GM23338 (cell line): ENCODE results near the gene SLC66A3. TPM values are rescaled to one million over a fixed set of nuclear protein-coding genes. Genes with fewer than 3 reads are reported as not detected.

ENCODE experiments used
- ATAC-seq: fragments of 200-7000 bp; cut with Tn5 transposase; 3 replicates; pipeline ENCODE4 v1.9.1; 2020
- DNase-seq: peaks from one replicate; pipeline ENCODE4 v3.0.0-alpha.2; 2015; ENCODE audit warnings: low spot score
- H2AFZ ChIP-seq: fragments of 200-600 bp; sonication (generic); 2 replicates; pipeline ENCODE4 v1.8.0; 2016; ENCODE audit warnings: antibody characterized with exemption, mild to moderate bottlenecking, moderate library complexity
- H3F3A ChIP-seq: fragments of 200-600 bp; sonication (generic); replicated peaks from 2 replicates; pipeline ENCODE4 v1.8.0; 2017; ENCODE audit warnings: antibody characterized with exemption, mixed run types, low read depth
- H3K27ac ChIP-seq: fragments of 200-600 bp; sonication (generic); 2 replicates; pipeline ENCODE4 v1.6.1; 2016; ENCODE audit warnings: low read depth
- H3K27me3 ChIP-seq: fragments of 200-600 bp; sonication (generic); 2 replicates; pipeline ENCODE4 v1.8.0; 2016; ENCODE audit warnings: mild to moderate bottlenecking, mixed run types, moderate library complexity; ENCODE audit not compliant: insufficient read depth
- H3K36me3 ChIP-seq: fragments of 200-600 bp; sonication (generic); 2 replicates; pipeline ENCODE4 v1.8.0; 2016; ENCODE audit warnings: mild to moderate bottlenecking; ENCODE audit not compliant: insufficient read depth
- H3K4me1 ChIP-seq: fragments of 200-600 bp; sonication (generic); 2 replicates; pipeline ENCODE4 v1.8.0; 2016; ENCODE audit warnings: mild to moderate bottlenecking, moderate library complexity; ENCODE audit not compliant: insufficient read depth
- H3K4me2 ChIP-seq: fragments of 200-600 bp; sonication (generic); 2 replicates; pipeline ENCODE4 v1.7.1; 2017; ENCODE audit warnings: mixed run types
- H3K4me3 ChIP-seq: fragments of 200-600 bp; sonication (generic); 2 replicates; pipeline ENCODE4 v1.6.1; 2016; ENCODE audit warnings: mixed run types
- H3K79me2 ChIP-seq: fragments of 200-600 bp; sonication (generic); replicated peaks from 2 replicates; pipeline ENCODE4 v1.8.0; 2017; ENCODE audit warnings: mild to moderate bottlenecking; ENCODE audit not compliant: insufficient read depth
- H3K9me2 ChIP-seq: fragments of 200-600 bp; sonication (generic); 2 replicates; pipeline ENCODE4 v1.8.0; 2017; ENCODE audit not compliant: insufficient read depth
- H4K20me1 ChIP-seq: fragments of 200-600 bp; sonication (generic); replicated peaks from 2 replicates; pipeline ENCODE4 v1.8.0; 2017; ENCODE audit warnings: mild to moderate bottlenecking; ENCODE audit not compliant: insufficient read depth
- H3K27ac Mint-ChIP-seq: 2 replicates; pipeline ENCODE4 v1.8.0; 2020; ENCODE audit warnings: inconsistent platforms, mild to moderate bottlenecking, moderate library complexity, mixed read lengths
- H3K27me3 Mint-ChIP-seq: 3 replicates; pipeline ENCODE4 v1.8.0; 2022; ENCODE audit warnings: low read depth, mild to moderate bottlenecking, moderate library complexity, mixed read lengths, inconsistent platforms; ENCODE audit not compliant: insufficient read depth, poor library complexity
- H3K36me3 Mint-ChIP-seq: 3 replicates; pipeline ENCODE4 v1.8.0; 2021; ENCODE audit warnings: low read depth, mild to moderate bottlenecking, inconsistent platforms, moderate library complexity, mixed read lengths
- H3K4me1 Mint-ChIP-seq: 3 replicates; pipeline ENCODE4 v1.8.0; 2020; ENCODE audit warnings: mild to moderate bottlenecking, inconsistent platforms, mixed read lengths
- H3K4me3 Mint-ChIP-seq: 3 replicates; pipeline ENCODE4 v1.8.0; 2021; ENCODE audit warnings: moderate library complexity, mild to moderate bottlenecking, inconsistent platforms, mixed read lengths
- H3K9me3 Mint-ChIP-seq: 3 replicates; pipeline ENCODE4 v1.8.0; 2020; ENCODE audit warnings: moderate library complexity, mild to moderate bottlenecking, inconsistent platforms, mixed read lengths
- CREB1 ChIP-seq: fragments of 250-450 bp; sonication (Bioruptor Pico); IDR thresholded peaks from 2 replicates; pipeline ENCODE4 v1.5.0; 2020; ENCODE audit warnings: low read depth, mild to moderate bottlenecking, moderate library complexity
- CTCF ChIP-seq, 2 experiments: fragments of 200-600 bp in 1 of 2; sonication (generic) in 1 of 2; conservative IDR thresholded peaks; 2 replicates each; pipeline versions ENCODE4 v1.5.1 to v1.6.1; 2016 to 2017; ENCODE audit warnings: antibody characterized with exemption in 2 of 2, low read depth in 2 of 2, mild to moderate bottlenecking in 2 of 2, moderate library complexity in 1 of 2
- ETS1 ChIP-seq: IDR thresholded peaks from 2 replicates; pipeline ENCODE4 v1.6.1; 2016; ENCODE audit warnings: antibody characterized with exemption
- EZH2 ChIP-seq: fragments of 200-600 bp; sonication (generic); IDR thresholded peaks from one replicate; pipeline ENCODE4 v1.8.0; 2017; ENCODE audit warnings: antibody characterized with exemption, mild to moderate bottlenecking, low read depth; ENCODE audit not compliant: unreplicated experiment
- EZH2phosphoT487 ChIP-seq: fragments of 200-600 bp; sonication (generic); IDR thresholded peaks from one replicate; pipeline ENCODE4 v1.8.1; 2018; ENCODE audit warnings: antibody characterized with exemption; ENCODE audit not compliant: unreplicated experiment
- JUNB ChIP-seq: IDR thresholded peaks from one replicate; pipeline ENCODE4 v1.6.1; 2016; ENCODE audit warnings: antibody characterized with exemption; ENCODE audit not compliant: unreplicated experiment
- NANOG ChIP-seq: IDR thresholded peaks from 2 replicates; pipeline ENCODE4 v1.6.1; 2016; ENCODE audit warnings: antibody characterized with exemption, borderline replicate concordance
- POLR2AphosphoS5 ChIP-seq: IDR thresholded peaks from 2 replicates; pipeline ENCODE4 v1.6.1; 2016; ENCODE audit warnings: antibody characterized with exemption, low read depth
- REST ChIP-seq: IDR thresholded peaks from one replicate; pipeline ENCODE4 v1.6.1; 2018; ENCODE audit warnings: antibody characterized with exemption; ENCODE audit not compliant: unreplicated experiment
- STAT1 ChIP-seq: IDR thresholded peaks from one replicate; pipeline ENCODE4 v1.6.1; 2016; ENCODE audit warnings: antibody characterized with exemption; ENCODE audit not compliant: unreplicated experiment
- ZNF114 ChIP-seq: fragments of 250-450 bp; sonication (Bioruptor Pico); IDR thresholded peaks from 2 replicates; pipeline ENCODE4 v1.5.0; 2020; ENCODE audit warnings: mild to moderate bottlenecking, moderate library complexity
- ZNF331 ChIP-seq: fragments of 250-450 bp; sonication (Bioruptor Pico); IDR thresholded peaks from 2 replicates; pipeline ENCODE4 v1.5.0; 2020; ENCODE audit warnings: low read depth, mild to moderate bottlenecking, moderate library complexity
- ZNF462 ChIP-seq: fragments of 250-450 bp; sonication (Bioruptor Pico); IDR thresholded peaks from 2 replicates; pipeline ENCODE4 v1.5.0; 2020; ENCODE audit warnings: mild to moderate bottlenecking, moderate library complexity
- polyA plus RNA-seq: library from polyadenylated mRNA; unstranded; fragments of >200 nt; fragmentation: Nextera tagmentation; extraction: Ambion mirVana; gene quantifications from 2 replicates; pipeline ENCODE4 v1.2.1, GENCODE V29; 2016
- total RNA-seq: library from RNA; depleted of rRNA; stranded (reverse); fragments of >200 nt; shearing (Covaris generic); gene quantifications from 2 replicates; pipeline ENCODE4 v1.2.3, GENCODE V29; 2014

SLC66A3 gene
- total and polyA plus RNA-seq, 2 experiments from 2014 or later, result 13.7 to 18.4 TPM

GRCh38 chr2:11141319-11141718, 13.9 kb upstream of the SLC66A3 start:
- no peak overlapping the region for H3K4me3 ChIP-seq
- no peaks in the 10 kb centered on the region for H4K20me1 ChIP-seq
- ATAC-seq, result no peak
- no peak overlapping the region for H2AFZ ChIP-seq
- Mint-ChIP-seq H3K27ac (no peak overlapping the region), H3K9me3 (no peaks in the 10 kb centered on the region), H3K27me3 (peaks cover 12% of the 10 kb centered on the region), H3K4me3 (no peak overlapping the region), H3K36me3 (peaks cover 3% of the 10 kb centered on the region; the same call in 1 of the 3 replicates), H3K4me1 (no peaks in the 10 kb centered on the region)
- no peaks in the 10 kb centered on the region for H3F3A ChIP-seq
- H3K27ac ChIP-seq, result no peak overlapping the region
- no peak overlapping the region for H3K4me2 ChIP-seq
- no peaks in the 10 kb centered on the region for H3K36me3 ChIP-seq
- no peaks in the 10 kb centered on the region for H3K9me2 ChIP-seq
- TF ChIP-seq CTCF (conservative IDR thresholded peaks at IDR 0.05; ENCODE audit: low read depth in 2 of 2) (no peak), EZH2phosphoT487 (no peak), ZNF114 (CRISPR knock-in tag) (no peak), REST (no peak), NANOG (no peak), ZNF331 (CRISPR knock-in tag) (no peak), CREB1 (no peak), ZNF462 (no peak), POLR2AphosphoS5 (no peak), STAT1 (no peak), EZH2 (no peak), ETS1 (no peak), JUNB (no peak)
- no peaks in the 10 kb centered on the region for H3K79me2 ChIP-seq
- H3K4me1 ChIP-seq, result no peaks in the 10 kb centered on the region
- DNase-seq, result no peak
- no peaks in the 10 kb centered on the region for H3K27me3 ChIP-seq
